T-helper 1 cell treated with Interleukin-12 subunit alpha and Interleukin-12 subunit beta and Interleukin-4 antibody, amounts not matched to agents 30 μg/mL and 1 μg/mL, for 36 hours (primary cell): ENCODE data around the gene FAM222A.

Experiments
- H3K27ac Mint-ChIP-seq: one replicate; pipeline ENCODE4 v1.8.0; 2021; ENCODE audit warnings: mild to moderate bottlenecking, mixed read lengths
- H3K27me3 Mint-ChIP-seq: one replicate; pipeline ENCODE4 v1.8.0; 2021; ENCODE audit warnings: low read depth, mixed read lengths
- H3K36me3 Mint-ChIP-seq: one replicate; pipeline ENCODE4 v1.8.0; 2021; ENCODE audit warnings: low read depth, mixed read lengths
- H3K4me1 Mint-ChIP-seq: one replicate; pipeline ENCODE4 v1.8.0; 2021; ENCODE audit warnings: low read depth, mixed read lengths
- H3K4me3 Mint-ChIP-seq: one replicate; pipeline ENCODE4 v1.8.0; 2021; ENCODE audit warnings: mild to moderate bottlenecking, moderate library complexity, mixed read lengths
- H3K9me3 Mint-ChIP-seq: one replicate; pipeline ENCODE4 v1.8.0; 2021; ENCODE audit warnings: mixed read lengths

The FAM222A gene

GRCh38 chr12:109770104-109770860, 56.7 kb downstream of the FAM222A start:
- no peaks in the 10 kb centered on the region for H3K27me3 Mint-ChIP-seq
- no peaks in the 10 kb centered on the region for H3K9me3 Mint-ChIP-seq
- H3K36me3 Mint-ChIP-seq = no peaks in the 10 kb centered on the region
- H3K4me1 Mint-ChIP-seq = no peaks in the 10 kb centered on the region
- H3K27ac Mint-ChIP-seq = no peak overlapping the region
- no peak overlapping the region for H3K4me3 Mint-ChIP-seq

- H3K9me3 Mint-ChIP-seq = no peaks in the 10 kb centered on the region
- H3K36me3 Mint-ChIP-seq = no peaks in the 10 kb centered on the region
- H3K4me1 Mint-ChIP-seq = no peaks in the 10 kb centered on the region
- H3K4me3 Mint-ChIP-seq = no peak overlapping the region
- no peak overlapping the region for H3K27ac Mint-ChIP-seq
- no peaks in the 10 kb centered on the region for H3K27me3 Mint-ChIP-seq
These were observed 57.4 kb downstream of the FAM222A start for GRCh38 chr12:109770861-109771670.

- Mint-ChIP-seq H3K4me3 (no peak overlapping the region), H3K9me3 (no peaks in the 10 kb centered on the region)
These were observed 58.4 kb downstream of the FAM222A start for GRCh38 chr12:109771746-109772621.

GRCh38 chr12:109772622-109773321, 59.1 kb downstream of the FAM222A start:
- Mint-ChIP-seq H3K4me3 (no peak overlapping the region), H3K4me1 (peaks cover 5% of the 10 kb centered on the region), H3K27me3 (no peaks in the 10 kb centered on the region), H3K9me3 (no peaks in the 10 kb centered on the region), H3K27ac (no peak overlapping the region), H3K36me3 (no peaks in the 10 kb centered on the region)

More at GRCh38 chr12:109771746-109772621, 58.4 kb downstream of the FAM222A start:
- no peak overlapping the region for H3K27ac Mint-ChIP-seq
- no peaks in the 10 kb centered on the region for H3K27me3 Mint-ChIP-seq
- H3K4me1 Mint-ChIP-seq = no peaks in the 10 kb centered on the region
- no peaks in the 10 kb centered on the region for H3K36me3 Mint-ChIP-seq

- peaks cover 5% of the 10 kb centered on the region for H3K4me1 Mint-ChIP-seq
- H3K27me3 Mint-ChIP-seq = no peaks in the 10 kb centered on the region
- H3K4me3 Mint-ChIP-seq = no peak overlapping the region
- no peak overlapping the region for H3K27ac Mint-ChIP-seq
- no peaks in the 10 kb centered on the region for H3K36me3 Mint-ChIP-seq
- H3K9me3 Mint-ChIP-seq = no peaks in the 10 kb centered on the region
These were observed 59.9 kb downstream of the FAM222A start for GRCh38 chr12:109773384-109774011.

- Mint-ChIP-seq H3K27me3 (no peaks in the 10 kb centered on the region), H3K4me3 (no peak overlapping the region), H3K36me3 (no peaks in the 10 kb centered on the region), H3K27ac (no peak overlapping the region), H3K4me1 (peaks cover 5% of the 10 kb centered on the region), H3K9me3 (no peaks in the 10 kb centered on the region)
These were observed 61.7 kb downstream of the FAM222A start for GRCh38 chr12:109775172-109775881.

GRCh38 chr12:109776624-109777023, 63.0 kb downstream of the FAM222A start:
- Mint-ChIP-seq H3K4me1 (peaks cover 5% of the 10 kb centered on the region), H3K4me3 (no peak overlapping the region), H3K9me3 (no peaks in the 10 kb centered on the region), H3K27me3 (no peaks in the 10 kb centered on the region), H3K27ac (no peak overlapping the region), H3K36me3 (no peaks in the 10 kb centered on the region)

- Mint-ChIP-seq H3K4me3 (no peak overlapping the region), H3K36me3 (no peaks in the 10 kb centered on the region)
These were observed 63.9 kb downstream of the FAM222A start for GRCh38 chr12:109777544-109777943.

GRCh38 chr12:109778684-109779083, 65.1 kb downstream of the FAM222A start:
- Mint-ChIP-seq H3K9me3 (no peaks in the 10 kb centered on the region), H3K27ac (no peak overlapping the region), H3K27me3 (no peaks in the 10 kb centered on the region), H3K4me3 (no peak overlapping the region), H3K36me3 (no peaks in the 10 kb centered on the region), H3K4me1 (peaks cover 5% of the 10 kb centered on the region)

More at GRCh38 chr12:109777544-109777943, 63.9 kb downstream of the FAM222A start:
- Mint-ChIP-seq H3K9me3 (no peaks in the 10 kb centered on the region), H3K27me3 (no peaks in the 10 kb centered on the region), H3K27ac (no peak overlapping the region), H3K4me1 (peaks cover 5% of the 10 kb centered on the region)

GRCh38 chr12:109779382-109779781, 65.8 kb downstream of the FAM222A start:
- H3K36me3 Mint-ChIP-seq = no peaks in the 10 kb centered on the region
- H3K9me3 Mint-ChIP-seq = no peaks in the 10 kb centered on the region
- peaks cover 5% of the 10 kb centered on the region for H3K4me1 Mint-ChIP-seq
- no peaks in the 10 kb centered on the region for H3K27me3 Mint-ChIP-seq
- no peak overlapping the region for H3K4me3 Mint-ChIP-seq
- no peak overlapping the region for H3K27ac Mint-ChIP-seq

GRCh38 chr12:109781668-109782325, 68.2 kb downstream of the FAM222A start:
- Mint-ChIP-seq H3K27ac (no peak overlapping the region), H3K36me3 (no peaks in the 10 kb centered on the region), H3K4me1 (peaks cover 5% of the 10 kb centered on the region), H3K27me3 (no peaks in the 10 kb centered on the region), H3K9me3 (no peaks in the 10 kb centered on the region), H3K4me3 (no peak overlapping the region)

GRCh38 chr12:109782326-109782703, 68.7 kb downstream of the FAM222A start:
- Mint-ChIP-seq H3K27me3 (no peaks in the 10 kb centered on the region), H3K27ac (no peak overlapping the region), H3K9me3 (no peaks in the 10 kb centered on the region), H3K4me1 (peaks cover 4% of the 10 kb centered on the region), H3K4me3 (no peak overlapping the region), H3K36me3 (no peaks in the 10 kb centered on the region)
